GM19238 (cell line): ENCODE data around the gene CST6.

Experiments used
- DNase-seq: peaks from one replicate; pipeline ENCODE4 v3.0.0; 2011; ENCODE audit warnings: low spot score; ENCODE audit not compliant: insufficient read length

Gene CST6, protein sequence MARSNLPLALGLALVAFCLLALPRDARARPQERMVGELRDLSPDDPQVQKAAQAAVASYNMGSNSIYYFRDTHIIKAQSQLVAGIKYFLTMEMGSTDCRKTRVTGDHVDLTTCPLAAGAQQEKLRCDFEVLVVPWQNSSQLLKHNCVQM

DNA sequence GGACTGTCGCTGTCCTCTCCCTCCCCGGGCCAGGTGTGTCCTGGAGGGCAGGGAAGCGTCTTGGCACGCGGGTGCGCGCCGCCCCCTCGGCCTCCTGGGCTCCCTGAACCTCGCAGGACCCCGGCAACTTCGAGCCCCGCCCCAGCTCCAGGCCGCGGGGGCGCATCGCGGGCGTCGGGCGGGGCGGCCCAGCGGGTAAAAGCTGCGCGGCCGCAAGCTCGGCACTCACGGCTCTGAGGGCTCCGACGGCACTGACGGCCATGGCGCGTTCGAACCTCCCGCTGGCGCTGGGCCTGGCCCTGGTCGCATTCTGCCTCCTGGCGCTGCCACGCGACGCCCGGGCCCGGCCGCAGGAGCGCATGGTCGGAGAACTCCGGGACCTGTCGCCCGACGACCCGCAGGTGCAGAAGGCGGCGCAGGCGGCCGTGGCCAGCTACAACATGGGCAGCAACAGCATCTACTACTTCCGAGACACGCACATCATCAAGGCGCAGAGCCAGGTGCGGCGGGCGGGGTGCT, at the start of gene CST6:
TSS of gene CST6 (plus strand) at position 224 of the 519 bp plus-strand sequence. CDS start at position 261, 37 bp downstream.
- DNase-seq = no peak

DNA sequence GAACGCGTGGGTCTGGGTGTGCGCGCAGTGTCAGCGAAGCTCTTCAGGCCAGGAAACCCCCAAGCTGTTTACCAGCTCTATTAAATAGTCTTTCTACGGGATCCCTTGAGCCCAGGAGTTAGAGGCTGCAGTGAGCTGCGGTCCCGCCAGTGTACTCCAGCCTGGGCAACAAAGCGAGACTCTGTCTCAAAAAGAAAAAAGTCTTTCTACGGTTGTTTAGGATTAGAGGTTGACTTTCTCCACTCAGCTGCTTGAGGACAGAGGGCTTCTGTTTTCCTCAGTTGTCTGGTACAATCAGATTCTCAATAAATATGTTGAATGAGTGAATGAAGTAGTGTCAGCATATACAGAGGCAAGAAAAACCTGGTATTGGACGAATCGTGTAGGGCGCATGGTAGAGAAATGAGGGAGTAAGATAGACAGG, 49.7 kb upstream of the CST6 start:
- no peak for DNase-seq

DNA sequence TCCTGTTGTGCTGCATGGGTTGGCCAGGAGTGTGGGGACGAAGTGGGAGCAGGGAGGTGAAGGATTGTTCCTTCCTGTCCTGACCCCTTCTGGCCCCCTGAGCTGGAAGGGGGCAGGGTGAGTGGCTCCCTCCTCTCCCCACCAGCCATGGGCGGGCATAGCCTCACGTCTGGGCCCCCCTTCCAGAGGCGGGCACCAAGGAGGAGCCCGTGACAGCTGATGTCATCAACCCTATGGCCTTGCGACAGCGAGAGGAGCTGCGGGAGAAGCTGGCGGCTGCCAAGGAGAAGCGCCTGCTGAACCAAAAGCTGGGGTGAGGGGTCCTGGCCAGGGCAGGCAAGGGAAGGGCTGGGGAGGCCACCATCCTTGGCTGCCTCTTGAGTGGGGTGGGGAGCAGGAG, 46.9 kb upstream of the CST6 start:
- DNase-seq = no peak

DNA sequence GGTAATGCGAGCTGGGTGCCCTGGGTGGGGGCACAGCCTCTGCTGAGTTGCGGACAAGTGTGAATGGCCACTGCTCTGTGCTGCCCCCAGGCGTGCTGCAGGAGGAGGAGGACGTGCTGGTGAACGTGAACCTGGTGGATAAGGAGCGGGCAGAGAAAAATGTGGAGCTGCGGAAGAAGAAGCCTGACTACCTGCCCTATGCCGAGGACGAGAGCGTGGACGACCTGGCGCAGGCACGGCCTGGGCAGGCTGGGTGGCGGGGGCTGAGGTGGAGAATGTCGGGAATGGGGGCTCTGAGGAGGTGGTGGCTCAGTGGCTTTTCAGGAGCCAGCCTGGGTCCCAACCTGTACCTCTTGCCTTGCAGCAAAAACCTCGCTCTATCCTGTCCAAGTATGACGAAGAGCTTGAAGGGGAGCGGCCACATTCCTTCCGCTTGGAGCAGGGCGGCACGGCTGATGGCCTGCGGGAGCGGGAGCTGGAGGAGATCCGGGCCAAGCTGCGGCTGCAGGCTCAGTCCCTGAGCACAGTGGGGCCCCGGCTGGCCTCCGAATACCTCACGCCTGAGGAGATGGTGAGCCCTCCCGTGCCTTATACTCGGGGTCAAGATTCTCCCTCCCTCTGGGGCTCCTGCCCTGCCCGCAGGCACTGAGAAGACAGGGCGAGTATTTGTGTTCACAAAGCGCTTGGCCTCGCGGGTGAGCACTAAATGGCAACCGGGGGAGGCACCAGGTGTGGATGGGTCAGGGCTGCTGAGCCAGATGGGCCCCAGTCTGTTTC, 45.6 kb upstream of the CST6 start:
- DNase-seq = no peak

DNA sequence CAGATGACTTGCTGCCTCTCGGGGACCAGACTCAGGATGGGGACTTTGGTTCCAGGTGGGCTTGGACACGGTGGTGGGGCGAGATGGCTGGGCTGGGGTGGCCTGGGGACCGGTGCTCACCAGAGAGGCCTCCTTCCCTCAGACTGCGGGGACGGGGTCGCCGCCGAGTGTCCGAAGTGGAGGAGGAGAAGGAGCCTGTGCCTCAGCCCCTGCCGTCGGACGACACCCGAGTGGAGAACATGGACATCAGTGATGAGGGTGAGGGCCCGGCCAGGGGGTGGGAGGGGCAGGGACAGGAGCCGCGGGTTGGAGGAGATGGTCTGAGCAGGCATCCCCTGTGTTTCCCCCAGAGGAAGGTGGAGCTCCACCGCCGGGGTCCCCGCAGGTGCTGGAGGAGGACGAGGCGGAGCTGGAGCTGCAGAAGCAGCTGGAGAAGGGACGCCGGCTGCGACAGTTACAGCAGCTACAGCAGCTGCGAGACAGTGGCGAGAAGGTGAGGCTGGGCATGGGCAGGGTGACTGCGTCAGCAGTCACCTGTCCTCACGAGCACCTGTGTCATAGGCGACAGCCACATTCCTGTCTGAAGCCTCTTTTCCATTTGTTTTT, 44.4 kb upstream of the CST6 start:
- no peak for DNase-seq

DNA sequence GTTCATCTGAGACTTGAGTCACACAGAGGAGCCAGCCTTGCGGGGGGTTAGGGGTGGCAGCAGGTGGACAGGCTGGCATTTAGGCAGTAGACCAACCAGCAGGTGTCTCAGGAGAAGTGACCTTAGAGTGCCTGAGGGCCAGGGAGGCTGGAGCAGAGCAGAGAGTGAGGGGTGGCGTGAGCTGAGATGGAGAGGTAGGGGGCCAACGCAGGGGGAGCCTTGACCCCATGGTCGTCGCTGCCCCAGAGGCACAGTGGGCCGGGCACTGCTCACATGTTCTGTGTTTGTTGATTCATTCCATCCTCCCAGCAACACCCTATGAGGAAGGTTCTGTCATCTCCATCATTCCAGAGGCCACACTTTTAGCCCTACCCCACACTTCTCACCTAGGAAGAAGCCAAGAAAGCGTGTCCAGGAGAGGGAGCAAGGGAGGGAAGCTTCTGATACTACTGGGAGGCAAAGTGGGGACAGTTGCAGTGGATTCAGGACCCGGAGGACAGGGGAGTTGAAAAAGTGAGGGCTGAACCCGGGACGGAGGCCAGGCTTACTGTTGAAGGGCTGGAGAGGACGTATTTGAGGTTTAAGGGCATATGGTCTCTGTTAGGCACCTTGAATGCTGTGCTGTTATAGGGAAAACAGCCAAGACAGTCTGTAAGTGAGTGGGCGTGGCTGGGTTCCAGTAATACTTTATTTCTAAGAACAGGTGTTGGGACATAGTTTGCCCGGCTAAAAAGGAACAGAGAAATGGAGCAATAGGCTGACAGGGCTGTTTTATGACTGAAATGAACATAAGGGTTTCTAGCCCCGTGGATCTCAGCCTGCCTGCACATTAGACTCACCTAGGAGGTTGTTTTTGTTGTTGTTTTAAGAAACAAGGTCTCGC, 43.0 kb upstream of the CST6 start:
- no peak for DNase-seq

DNA sequence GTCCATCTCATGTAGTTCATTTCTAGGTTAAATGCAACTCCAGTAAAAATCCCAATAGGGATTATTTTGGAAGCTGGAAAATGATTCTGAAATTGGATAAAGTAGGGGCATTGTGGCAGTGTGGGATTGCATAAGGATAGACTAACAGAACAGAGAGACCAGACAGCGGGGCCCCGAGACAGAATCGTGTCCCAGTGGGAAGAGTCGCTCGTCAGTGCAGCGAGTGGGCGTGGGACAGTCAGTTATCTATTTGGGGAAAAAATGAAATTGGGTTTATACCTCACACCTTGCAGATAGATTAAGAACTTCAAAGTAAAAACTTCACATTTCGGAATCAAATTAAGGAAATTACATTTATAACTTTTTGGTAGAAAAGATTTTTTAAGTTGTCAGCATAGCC, 39.7 kb upstream of the CST6 start:
- no peak for DNase-seq

DNA sequence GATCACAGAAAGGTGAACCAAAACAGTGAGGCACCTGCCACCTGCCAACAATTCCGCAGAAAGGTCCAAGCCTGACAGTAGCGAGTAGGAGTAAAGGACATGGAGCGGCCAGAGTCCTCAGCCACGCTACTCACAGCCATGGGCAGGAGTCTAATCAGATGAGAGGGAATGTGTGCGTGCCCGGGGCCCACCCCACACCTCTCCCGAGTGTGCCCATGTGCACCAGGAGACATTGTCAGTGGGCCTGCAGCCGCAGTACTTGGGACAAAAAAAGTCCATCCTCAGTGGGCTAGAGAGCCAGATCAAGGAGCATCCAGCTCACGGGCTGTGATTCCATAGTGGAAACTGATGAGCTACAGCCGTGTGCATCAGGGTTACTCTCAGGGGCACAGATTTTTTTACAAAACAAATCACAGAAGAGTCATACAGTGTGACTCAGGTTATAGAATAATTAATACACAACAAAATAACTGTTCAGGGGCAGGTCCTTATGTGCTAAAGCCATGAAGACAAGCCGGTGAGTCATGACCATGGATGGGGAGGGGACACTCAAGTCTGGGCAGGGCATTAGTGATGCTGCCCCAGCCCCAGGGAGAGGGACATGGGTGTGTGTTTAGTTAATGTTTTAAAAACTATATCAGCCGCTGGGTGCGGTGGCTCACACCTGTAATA, 38.2 kb upstream of the CST6 start:
- DNase-seq = no peak

DNA sequence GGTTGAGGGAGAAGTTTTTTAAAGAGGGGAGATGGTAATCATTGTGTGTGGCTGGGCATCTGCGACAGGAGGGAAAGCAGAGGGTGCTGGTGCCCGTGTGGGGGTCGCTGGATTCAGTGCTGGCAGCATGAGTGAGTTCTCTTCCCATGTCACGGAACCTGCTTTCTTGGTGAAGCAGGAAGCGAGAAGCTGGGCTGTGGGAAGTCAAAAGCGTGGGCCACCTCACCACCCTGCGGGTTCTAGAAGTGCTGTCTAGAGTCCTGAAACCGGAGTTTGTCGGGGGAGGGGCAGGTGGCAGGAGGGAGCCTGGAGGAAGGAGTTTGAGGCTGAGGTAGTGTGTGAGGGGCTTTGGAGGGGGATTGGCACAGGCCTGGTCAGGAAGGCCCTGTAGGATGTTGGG, 36.0 kb upstream of the CST6 start:
- no peak for DNase-seq

DNA sequence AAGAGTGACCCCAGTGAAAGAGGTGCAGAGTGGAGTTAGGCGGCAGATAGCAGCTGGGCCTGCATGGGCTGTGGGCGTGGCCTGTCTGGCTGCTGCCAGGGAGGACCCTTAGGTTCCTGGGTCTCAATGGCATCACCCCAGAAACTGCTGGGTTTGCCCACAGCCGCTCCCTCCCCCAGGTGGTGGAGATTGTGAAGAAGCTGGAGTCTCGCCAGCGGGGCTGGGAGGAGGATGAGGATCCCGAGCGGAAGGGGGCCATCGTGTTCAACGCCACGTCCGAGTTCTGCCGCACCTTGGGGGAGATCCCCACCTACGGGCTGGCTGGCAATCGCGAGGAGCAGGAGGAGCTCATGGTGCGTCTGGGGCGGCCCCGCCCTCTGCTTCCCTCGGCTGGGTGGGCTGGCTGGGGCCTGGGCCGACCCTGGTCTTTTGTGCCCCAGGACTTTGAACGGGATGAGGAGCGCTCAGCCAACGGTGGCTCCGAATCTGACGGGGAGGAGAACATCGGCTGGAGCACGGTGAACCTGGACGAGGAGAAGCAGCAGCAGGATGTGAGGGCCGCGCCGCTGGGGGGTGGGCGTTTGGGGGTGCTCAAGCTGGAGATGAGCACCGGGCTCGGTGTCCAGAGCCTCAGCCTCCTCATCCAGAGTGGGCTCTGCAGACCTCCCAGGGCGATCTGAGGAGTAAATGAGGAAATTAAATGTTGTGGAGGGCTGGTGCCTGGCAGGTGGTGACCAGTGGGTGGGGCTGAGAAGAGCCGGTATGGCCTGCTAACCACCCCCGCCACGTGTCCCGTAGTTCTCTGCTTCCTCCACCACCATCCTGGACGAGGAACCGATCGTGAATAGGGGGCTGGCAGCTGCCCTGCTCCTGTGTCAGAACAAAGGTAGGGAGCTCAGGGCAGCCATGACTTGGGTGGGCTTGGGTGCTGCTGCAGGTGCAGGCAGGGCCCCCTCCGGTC, 35.3 kb upstream of the CST6 start:
- DNase-seq = no peak

DNA sequence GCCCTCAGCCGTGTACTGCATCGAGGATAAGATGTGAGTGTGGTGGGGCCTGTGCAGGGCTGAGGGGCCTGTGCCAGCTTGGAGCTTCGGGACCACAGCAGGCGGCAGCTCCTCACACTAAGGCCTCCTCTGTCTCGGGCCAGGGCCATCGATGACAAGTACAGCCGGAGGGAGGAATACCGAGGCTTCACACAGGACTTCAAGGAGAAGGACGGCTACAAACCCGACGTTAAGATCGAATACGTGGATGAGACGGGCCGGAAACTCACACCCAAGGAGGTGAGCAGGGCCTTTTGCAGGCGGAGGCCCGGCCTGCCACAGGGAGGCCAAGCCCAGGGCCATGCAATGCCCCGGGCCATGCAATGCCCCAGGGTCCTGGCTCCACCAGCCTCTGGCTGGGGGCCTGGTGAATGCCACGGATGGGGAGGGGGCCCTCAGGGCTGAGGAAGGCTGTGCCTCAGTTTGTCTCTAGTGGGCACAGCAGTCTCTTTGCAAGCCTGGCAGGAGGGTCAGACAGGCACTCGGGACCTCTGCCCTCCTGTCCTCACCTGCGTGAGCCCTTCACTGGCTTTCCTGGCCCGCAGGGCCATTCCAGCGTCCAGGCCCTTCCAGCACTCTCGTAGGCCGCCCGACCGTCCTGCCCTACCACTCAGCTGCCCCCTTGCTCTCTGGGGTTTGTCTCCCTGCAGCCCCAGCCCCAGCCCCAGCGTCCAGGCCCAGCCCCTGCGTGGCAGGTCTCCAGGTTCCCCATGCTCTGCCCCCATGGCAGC, 34.0 kb upstream of the CST6 start:
- DNase-seq = no peak

DNA sequence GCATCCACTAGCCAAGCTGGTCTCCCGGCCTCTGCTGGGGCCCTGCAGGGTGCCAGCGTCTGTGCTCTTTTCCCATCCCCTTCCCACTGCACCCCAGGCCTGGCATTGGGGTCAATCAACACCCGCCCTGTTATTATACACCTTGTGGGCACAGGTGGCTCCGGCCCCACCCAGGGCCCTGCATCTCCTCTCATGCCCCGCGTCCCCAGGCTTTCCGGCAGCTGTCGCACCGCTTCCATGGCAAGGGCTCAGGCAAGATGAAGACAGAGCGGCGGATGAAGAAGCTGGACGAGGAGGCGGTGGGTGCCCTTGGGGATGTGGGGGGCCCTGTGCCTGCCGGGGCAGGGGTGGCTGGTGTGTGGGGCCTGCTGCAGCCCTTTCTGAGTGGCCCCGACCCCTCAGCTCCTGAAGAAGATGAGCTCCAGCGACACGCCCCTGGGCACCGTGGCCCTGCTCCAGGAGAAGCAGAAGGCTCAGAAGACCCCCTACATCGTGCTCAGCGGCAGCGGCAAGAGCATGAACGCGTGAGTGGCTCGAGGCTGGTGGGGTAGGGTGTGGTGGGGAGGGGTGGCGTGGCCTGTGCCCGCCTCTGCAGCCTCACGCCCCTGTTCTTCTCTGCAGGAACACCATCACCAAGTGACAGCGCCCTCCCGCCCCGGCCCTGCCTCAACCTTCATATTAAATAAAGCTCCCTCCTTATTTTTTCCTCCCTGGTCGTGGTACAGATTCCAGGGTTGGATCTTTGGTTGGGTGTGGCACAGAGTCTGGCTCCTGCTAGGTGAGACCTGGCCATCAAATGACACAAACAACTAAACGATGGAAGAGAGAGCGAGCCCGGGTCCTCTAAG, 33.2 kb upstream of the CST6 start:
- DNase-seq = no peak

DNA sequence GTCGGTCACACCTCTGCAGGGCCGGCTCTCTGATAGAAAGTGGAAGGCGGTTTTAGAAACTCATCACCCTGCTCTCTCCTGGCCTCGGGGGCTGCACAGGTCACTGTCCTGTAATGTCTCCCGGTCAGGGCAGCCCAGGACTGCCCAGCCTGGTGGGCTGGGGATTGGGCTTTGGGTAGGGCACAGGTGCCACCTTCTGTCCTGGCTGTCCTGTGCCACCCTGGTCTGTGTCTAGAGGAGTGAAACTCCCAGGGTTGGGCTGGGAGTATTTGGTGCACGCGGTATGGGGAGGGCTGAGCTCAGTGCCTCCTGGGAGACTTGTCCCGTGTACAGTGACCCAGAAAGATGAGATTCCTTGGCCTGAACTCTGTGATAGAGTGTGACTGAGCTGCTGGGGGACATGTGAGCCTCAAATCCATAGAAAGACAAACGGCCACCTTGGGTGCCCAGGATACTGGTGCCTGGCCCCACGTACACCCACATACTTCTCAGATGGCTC, 32.5 kb upstream of the CST6 start:
- DNase-seq = no peak

DNA sequence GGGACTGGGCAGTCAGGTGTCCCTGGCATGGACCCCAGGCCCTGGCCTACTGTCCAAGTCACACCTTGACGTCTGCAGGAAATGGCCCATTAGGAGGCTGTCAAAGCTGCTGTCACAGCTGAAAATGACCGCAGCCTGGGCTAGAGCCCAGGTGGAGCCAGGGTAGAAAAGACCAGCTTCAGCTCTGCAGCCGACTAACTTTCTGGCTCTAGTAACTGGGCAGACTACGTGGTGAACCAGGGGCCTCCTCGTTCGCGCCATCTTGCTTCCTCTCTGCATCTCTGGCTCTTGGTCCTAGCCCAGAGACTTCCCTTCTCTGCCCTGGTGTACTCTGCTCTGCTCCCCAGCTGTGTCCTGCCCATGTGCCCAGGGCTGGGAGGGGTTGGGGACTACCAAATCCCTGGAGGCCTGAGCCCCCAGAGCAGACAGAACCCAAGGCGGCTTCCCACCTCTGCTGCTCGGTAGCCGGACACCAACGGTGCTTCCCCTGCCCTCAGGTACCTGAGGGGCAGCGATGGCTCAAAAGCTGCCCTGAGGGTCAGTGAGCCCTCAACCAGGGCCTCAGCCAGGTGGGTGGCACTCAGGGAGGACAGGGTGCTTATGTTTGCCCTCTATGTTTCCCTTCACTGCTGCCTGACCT, 30.6 kb upstream of the CST6 start:
- no peak for DNase-seq

DNA sequence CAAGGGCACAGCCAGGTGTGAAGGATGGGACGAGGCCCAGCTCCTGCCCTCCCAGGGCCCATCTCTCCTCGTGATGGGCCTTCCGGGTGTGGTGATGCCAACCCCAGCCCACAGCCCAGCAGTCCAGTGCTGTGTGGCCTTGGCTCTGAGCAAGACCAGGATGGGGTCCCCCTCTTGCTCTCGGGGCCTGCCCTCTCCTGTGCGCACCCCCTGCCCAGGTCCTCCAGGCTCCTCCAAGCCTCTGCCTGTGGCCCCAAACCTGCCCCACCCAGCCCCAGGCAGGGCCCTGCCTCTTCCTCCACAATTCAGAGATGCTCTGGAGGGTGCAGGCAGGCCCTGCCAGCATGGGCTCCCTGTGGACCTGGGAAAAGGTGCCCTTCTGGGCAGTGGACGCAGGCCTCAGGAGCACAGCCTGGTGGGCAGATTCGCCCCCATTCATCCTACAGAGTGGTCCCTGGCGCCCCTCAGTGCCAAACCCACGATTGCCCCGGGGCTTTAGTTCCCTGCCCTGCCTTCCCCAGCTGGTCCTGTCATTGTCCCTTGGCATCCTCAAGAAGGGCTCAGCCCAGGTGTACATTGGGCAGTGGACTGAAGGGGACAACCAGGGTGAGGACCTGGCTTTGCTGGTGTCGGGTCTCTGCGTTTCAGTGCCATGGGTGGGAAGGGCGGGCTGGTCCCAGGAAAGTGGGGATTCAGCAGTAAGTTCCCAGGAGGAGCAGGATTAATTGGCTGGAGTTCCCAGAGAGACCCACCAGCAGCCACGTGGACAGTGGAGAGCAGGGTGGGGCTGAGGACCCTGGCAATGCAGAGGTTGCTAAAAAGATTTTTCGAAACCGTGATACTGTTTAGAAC, 29.6 kb upstream of the CST6 start:
- DNase-seq = no peak

DNA sequence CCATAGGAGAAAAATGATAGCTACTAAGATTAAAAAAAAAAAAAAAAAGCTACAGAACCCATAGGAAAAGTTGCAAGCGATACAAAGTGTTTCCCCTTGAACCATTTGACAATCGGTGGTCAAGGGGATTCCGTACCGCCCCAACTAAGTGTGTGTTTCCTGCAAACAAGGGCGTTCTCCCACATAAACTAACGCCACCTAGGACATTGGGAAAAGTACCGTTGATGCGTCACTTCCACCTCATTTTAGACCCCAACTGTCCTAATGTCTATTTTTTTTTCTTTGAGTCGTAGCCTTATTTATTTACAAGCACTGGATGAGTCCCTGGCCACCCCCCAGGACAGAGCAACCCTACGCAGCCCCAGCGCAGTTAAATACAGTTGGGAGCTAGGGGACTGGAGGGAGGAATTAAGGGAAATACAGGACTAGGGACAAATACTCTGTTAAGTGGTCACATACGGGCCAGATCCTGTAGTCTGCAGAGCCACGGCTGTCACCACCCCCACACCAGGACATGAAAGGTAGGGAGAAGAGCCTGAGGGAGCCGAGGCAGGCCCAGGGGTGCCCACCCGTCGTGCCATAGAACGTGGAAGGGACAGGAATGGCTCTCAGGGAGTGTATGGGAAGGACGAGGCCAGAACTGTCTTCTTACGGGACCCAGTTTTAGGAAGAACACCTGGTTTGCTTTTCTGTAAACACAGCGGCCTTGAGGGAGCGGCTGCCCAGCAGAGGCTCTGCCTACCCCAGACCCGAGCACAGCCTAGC, 28.8 kb upstream of the CST6 start:
- no peak for DNase-seq
